ENCODE measurements around the gene CBX8. TPM values are rescaled to one million over a fixed set of nuclear protein-coding genes. Genes with fewer than 3 reads are reported as not detected.
"Not testable (repeated sequence)": the region's sequence is repeated elsewhere in the genome, so short reads cannot be mapped to it uniquely, and the experiment has no call there.

The CBX8 gene
- total RNA-seq, 1 donor from 2014 or later, result 1.1 TPM

DNA sequence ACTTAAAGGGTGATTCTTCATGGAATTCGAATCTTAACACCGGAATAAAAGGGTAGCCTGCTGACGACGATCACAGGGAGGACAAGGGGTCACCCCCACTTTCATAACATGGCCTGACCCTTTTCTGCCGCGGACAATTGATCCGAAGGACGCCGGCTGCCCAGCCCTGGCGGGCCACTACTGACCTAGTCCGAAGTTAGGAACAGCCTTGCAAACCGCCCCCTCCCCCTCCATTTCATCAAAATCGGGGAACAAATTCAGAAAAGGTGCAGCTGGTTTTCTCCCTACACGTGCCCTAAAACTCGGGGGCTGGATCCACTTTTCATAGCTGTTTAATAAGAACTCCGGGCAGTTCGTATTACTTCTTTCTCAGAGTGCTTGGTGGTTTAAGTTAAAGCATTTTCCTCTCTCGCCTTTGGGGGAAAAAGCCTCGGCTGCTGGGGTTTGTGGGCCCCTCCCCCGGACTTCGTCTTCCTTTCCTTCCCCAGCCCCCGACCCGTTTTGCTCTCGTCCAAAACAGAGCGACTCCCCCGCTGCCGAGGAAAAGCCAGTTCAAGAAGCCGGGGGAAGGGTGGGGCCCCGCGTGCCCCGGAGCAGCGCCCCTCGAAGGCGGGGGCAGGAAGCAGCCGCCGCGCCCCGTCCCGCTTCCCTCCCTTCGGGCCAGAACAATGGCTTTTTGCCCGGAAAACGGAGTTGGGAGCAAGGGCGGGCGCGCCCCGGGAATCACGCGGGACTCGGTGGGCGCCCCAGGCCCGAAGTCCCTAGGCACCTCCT lies 19.6 kb downstream of the CBX8 start:
- no peak overlapping the region for H3K27ac ChIP-seq
- intact Hi-C loops (cut with DNase I), result loop anchor here (5.0 kb wide), 1 partner anchor 65 kb away; no protein-coding TSS in a partner anchor
- no peak for DNase-seq (ENCODE audit: low spot score in 2 of 2)

GRCh38 chr17:79776376-79777119 lies 20.3 kb downstream of the CBX8 start:
- Histone ChIP-seq H3K4me3 (no peak overlapping the region), H3K27ac (no peak overlapping the region), H3K36me3 (no peaks in the 10 kb centered on the region), H3K9me3 (no peaks in the 10 kb centered on the region), H3K4me1 (peaks cover 5 to 7% of the 10 kb centered on the region in 2 donors), H3K27me3 (peaks cover 22% of the 10 kb centered on the region)
- intact Hi-C loops (cut with DNase I), result loop anchor here (5.0 kb wide), 1 partner anchor 66 kb away; no protein-coding TSS in a partner anchor
- TF ChIP-seq, protein P1, sequence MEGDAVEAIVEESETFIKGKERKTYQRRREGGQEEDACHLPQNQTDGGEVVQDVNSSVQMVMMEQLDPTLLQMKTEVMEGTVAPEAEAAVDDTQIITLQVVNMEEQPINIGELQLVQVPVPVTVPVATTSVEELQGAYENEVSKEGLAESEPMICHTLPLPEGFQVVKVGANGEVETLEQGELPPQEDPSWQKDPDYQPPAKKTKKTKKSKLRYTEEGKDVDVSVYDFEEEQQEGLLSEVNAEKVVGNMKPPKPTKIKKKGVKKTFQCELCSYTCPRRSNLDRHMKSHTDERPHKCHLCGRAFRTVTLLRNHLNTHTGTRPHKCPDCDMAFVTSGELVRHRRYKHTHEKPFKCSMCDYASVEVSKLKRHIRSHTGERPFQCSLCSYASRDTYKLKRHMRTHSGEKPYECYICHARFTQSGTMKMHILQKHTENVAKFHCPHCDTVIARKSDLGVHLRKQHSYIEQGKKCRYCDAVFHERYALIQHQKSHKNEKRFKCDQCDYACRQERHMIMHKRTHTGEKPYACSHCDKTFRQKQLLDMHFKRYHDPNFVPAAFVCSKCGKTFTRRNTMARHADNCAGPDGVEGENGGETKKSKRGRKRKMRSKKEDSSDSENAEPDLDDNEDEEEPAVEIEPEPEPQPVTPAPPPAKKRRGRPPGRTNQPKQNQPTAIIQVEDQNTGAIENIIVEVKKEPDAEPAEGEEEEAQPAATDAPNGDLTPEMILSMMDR (IDR thresholded peaks at IDR 0.05), result no peak
- DNase-seq (ENCODE audit: low spot score in 2 of 2), result no peak

More for the DNA sequence above, 19.6 kb downstream of the CBX8 start:
- Histone ChIP-seq H3K4me3 (peak overlapping the region; percentile 28 to 60), H3K36me3 (no peaks in the 10 kb centered on the region), H3K9me3 (no peaks in the 10 kb centered on the region), H3K27me3 (peaks cover 22% of the 10 kb centered on the region), H3K4me1 (peaks cover 5 to 7% of the 10 kb centered on the region in 2 donors)
- TF ChIP-seq, protein P1 (IDR thresholded peaks at IDR 0.05), result peak in 1 of 3 experiments; percentile 20

- Histone ChIP-seq H3K9me3 (no peaks in the 10 kb centered on the region), H3K27ac (no peak overlapping the region), H3K4me1 (peaks cover 5 to 7% of the 10 kb centered on the region in 2 donors), H3K4me3 (no peak overlapping the region), H3K27me3 (peaks cover 22% of the 10 kb centered on the region), H3K36me3 (no peaks in the 10 kb centered on the region)
- TF ChIP-seq, protein P1 (IDR thresholded peaks at IDR 0.05), result no peak
- intact Hi-C loops (cut with DNase I), result loop anchor here (2.0 to 5.0 kb wide), 2 partner anchors 39 to 67 kb away; no protein-coding TSS in a partner anchor
- no peak for DNase-seq (ENCODE audit: low spot score in 2 of 2)
These were observed 21.2 kb downstream of the CBX8 start for GRCh38 chr17:79775632-79776031.

DNA sequence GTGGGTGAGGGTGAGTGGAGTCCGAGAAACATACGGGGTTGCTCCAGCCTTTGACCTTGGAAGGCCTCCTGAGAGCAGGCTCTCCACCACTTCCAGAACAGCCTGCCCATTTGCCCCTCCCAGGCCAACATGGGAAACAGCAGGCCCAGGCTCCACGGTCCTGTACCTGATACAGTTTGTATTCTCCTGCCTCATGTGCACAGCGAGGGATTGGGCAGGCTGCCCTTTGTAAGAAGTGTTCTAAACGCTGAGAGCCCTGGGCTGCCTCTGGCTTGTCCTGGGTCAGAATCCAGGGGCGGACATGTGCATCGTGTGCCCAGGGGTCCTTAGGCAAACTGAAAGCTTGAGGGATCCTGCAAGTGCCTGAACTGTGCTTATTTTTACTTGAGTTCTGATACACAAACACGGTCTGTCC lies 22.3 kb downstream of the CBX8 start:
- H3K4me3 ChIP-seq, result no peak overlapping the region
- no peak overlapping the region for H3K27ac ChIP-seq
- peaks cover 22% of the 10 kb centered on the region for H3K27me3 ChIP-seq
- TF ChIP-seq, protein P1 (IDR thresholded peaks at IDR 0.05), result no peak
- intact Hi-C loops (cut with DNase I), result loop anchor here (2.0 kb wide), 1 partner anchor 40 kb away; no protein-coding TSS in a partner anchor
- no peaks in the 10 kb centered on the region for H3K36me3 ChIP-seq
- DNase-seq (ENCODE audit: low spot score in 2 of 2), result no peak
- peaks cover 5 to 7% of the 10 kb centered on the region in 2 donors for H3K4me1 ChIP-seq
- H3K9me3 ChIP-seq, result no peaks in the 10 kb centered on the region

- H3K9me3 ChIP-seq; DNase-seq (ENCODE audit: low spot score in 2 of 2); H3K36me3 ChIP-seq; H3K27ac ChIP-seq; H3K4me1 ChIP-seq; intact Hi-C loops (cut with DNase I); H3K4me3 ChIP-seq: not testable (repeated sequence)
- H3K27me3 ChIP-seq, result peaks cover 11% of the 10 kb centered on the region
These were observed 24.2 kb downstream of the CBX8 start for GRCh38 chr17:79772726-79773125.

DNA sequence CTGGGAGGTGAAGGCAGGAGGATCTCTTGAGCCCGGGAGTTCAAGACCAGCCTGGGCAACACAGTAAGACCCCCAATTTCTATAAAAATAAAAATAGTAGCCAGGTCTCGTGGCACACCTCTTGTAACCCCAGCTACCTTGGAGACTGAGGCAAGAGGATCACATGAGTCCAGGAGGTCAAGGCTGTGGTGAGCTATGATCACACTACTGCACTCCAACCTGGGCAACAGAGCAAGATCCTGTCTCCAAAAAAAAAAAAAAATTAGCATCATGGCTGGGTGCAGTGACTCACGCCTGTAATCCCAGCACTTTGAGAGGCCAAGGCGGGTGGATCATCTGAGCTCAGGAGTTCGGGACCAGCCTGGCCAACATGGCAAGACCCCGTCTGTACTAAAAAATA lies 25.6 kb downstream of the CBX8 start:
- Histone ChIP-seq H3K4me3 (no peak overlapping the region), H3K27me3 (peaks cover 4% of the 10 kb centered on the region), H3K27ac (no peak overlapping the region), H3K4me1 (no peaks in the 10 kb centered on the region), H3K36me3 (no peaks in the 10 kb centered on the region), H3K9me3 (no peaks in the 10 kb centered on the region)
- no peak for DNase-seq (ENCODE audit: low spot score in 2 of 2)
- intact Hi-C loops (cut with DNase I), result no loop called here
- TF ChIP-seq, protein P1 (IDR thresholded peaks at IDR 0.05), result no peak

Data from ascending aorta (tissue), 2 donors.